Stomach (tissue), 4 donors: Measurements from ENCODE around the gene PADI3.

Source experiments
- CTCF ChIP-seq, 7 experiments: fragments of 450-650 bp in 4 of 7; fragments of 200-600 bp in 3 of 7; sonication (generic) in 3 of 7; IDR thresholded peaks; one replicate each; pipeline ENCODE4 v1.5.1; 2016 to 2019; ENCODE audit warnings: antibody characterized with exemption in 7 of 7, control low read depth in 2 of 7, mild to moderate bottlenecking in 1 of 7
- POLR2A ChIP-seq, 4 donors: fragments of 450-650 bp; IDR thresholded peaks; one replicate each; pipeline ENCODE4 v1.6.1; 2016; ENCODE audit warnings: antibody characterized with exemption in 4 of 4, control low read depth in 2 of 4, mild to moderate bottlenecking in 1 of 4, moderate library complexity in 1 of 4
- POLR2AphosphoS5 ChIP-seq, 3 donors: sonication (generic); formaldehyde crosslinking; IDR thresholded peaks; one replicate each; pipeline ENCODE4 v1.6.1; 2016; ENCODE audit warnings: antibody characterized with exemption in 3 of 3

DNA sequence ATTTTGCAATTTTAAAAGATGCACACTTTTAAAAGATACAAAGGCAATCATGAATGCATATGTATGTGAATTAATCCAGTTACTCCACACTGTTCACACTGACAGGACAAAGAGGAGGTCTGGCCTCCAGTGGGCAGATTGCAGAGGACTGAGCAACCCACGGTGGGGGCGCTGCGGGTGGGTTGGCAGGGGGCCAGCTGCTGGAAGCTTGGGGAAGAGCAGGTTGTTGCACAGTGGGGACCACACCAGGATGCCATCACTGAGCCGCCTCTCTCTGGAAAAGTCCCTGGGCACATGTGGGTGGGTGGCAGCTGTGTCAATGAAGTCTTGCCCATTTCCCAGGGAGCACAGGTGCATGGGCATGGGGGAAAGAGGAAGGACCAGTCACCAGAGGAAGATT is 46.4 kb downstream of the PADI3 start:
- TF ChIP-seq CTCF (IDR thresholded peaks at IDR 0.05) (no peak), POLR2A (IDR thresholded peaks at IDR 0.05) (no peak), POLR2AphosphoS5 (IDR thresholded peaks at IDR 0.05) (no peak)
